ENCODE data around the gene ELOVL5.

GRCh38 chr6:53273370-53273769, 75.4 kb downstream of the ELOVL5 start:
- TF ChIP-seq CTCF (IDR thresholded peaks at IDR 0.05) (no peak), EP300 (IDR thresholded peaks at IDR 0.05; ENCODE audit: low read depth) (no peak), POLR2A (IDR thresholded peaks at IDR 0.05) (no peak)
